Inferior parietal cortex (tissue), 1 donor: ENCODE results near the gene CLIP1.

Experiments
- DNase-seq: peaks from one replicate; pipeline ENCODE4 v3.0.0-alpha.2; 2016; ENCODE audit errors: extremely low spot score

Gene CLIP1

GRCh38 chr12:122356192-122356635, 66.3 kb downstream of the CLIP1 start:
- DNase-seq: peak; percentile 86

DNA sequence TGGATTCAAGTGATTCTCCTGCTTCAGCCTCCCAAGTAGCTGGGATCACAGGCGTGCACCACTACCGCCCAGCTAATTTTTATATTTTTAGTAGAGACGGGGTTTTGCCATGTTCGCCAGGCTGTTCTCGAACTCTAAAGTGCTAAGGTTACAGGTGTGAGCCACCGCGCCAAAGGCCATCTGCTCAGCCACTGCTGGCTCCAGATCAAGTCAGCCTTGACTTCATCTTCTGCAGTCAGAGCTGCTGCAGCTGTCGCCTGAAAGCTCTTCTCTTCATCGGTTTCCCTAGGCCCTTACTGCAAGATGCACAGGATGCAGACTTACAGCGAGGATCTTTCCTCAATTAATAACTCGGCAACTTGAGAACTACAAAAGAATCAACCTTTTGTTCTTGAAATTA, 66.8 kb downstream of the CLIP1 start:
- no peak for DNase-seq

DNA sequence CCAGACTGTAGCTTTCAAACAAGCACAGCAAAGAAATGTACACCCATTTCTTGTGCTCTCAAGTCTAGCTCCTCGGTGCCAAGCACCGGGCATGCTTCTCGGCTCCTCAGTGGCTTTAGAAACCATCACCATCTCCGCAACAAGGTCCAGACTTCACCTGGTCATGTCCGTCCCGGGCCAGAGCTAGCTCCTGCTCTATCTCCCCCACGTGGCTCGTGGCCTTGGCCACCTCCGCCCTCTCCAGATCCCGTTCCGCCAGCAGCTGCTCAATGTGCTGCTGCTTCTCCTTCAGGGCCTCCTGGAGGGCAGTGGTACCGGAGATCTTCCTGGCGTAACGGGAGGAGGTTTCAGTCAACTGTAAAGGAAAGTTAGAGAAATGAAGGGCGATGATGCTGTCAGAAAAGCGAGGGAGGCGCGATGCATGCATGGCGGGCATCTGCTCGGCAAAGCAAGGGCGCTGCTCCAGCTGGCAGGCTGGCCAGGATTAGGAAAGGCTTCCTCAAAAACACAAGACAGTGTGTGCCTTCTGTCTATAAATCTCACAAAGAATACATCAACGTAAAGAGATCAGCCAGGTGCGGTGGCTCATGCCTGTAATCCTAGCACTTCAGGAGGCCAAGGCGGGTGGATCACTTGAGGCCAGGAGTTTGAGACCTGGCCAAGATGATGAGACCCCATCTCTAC, 67.4 kb downstream of the CLIP1 start:
- DNase-seq: no peak

GRCh38 chr12:122352394-122352793, 70.1 kb downstream of the CLIP1 start:
- no peak for DNase-seq

DNA sequence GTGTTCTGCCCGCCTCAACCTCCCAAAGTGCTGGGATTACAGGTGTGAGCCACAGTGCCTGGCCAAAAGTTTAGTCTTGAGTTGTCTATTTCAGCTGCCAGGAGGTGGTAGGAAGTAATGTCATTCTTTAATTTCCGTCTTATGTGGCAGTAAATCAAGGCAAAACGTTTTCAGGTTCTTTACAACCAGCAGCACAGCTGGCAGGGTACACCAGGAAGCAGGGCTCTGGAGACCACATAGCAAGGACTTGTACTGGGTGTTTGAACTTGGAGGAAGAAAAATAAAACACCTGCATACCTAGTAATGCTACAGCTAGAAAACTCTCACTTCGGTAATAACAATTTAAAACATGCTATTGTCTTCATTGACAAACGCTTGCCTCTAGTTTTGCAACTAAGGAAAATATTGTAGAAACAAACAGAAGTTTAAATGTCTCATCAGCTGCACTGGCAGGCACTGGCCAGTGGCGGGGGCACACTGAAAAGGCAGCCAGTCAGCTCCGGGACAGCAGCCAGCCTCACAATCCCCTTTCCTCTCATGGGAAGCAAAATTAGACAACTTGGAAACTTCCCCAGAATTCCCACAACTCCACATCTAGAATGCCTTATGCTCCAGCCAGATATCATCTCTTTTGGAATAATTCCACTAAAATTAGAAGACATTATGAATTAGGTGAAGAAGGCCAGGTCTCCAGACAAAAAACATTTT, 72.2 kb downstream of the CLIP1 start:
- no peak for DNase-seq

DNA sequence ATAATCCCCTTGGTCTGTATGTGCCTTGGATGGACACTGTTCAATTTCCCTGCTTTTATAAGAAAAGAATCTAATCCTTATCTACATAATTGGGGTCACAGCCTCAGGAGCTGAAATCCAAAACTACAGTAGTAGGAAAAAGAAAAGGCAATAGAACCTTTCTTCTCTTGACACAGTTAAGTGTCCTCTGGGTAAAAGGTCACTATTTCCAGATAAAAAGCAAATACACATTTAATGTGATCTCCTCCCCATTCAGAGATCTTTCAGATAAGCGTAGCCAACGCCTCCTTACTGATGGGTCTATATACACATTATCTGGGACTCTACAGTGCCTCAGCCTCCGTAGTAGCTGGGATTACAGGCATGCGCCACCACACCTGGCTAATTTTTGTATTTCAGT, 73.4 kb downstream of the CLIP1 start:
- DNase-seq: no peak

DNA sequence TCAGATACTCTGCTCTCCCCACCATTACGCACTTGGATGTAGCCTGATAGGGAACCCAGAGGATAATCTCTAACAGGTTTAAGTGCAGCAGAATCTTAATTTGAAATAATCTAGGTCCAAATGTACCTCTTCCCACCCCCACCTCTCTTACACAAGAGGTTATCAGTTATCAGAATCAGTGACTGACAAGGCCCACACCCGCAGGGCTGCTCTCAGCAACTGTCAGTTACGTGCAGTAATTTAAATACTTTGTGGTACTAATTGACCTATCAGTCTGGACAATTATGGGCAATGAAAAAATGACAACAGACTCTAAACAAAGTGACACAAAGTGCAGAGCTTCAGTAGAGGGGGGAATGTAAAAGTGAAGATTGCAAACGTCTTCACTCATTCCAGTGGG, 74.0 kb downstream of the CLIP1 start:
- no peak for DNase-seq

GRCh38 chr12:122346054-122346453, 76.4 kb downstream of the CLIP1 start:
- DNase-seq: no peak

- DNase-seq: no peak
These were observed 77.4 kb downstream of the CLIP1 start for GRCh38 chr12:122345042-122345441.

DNA sequence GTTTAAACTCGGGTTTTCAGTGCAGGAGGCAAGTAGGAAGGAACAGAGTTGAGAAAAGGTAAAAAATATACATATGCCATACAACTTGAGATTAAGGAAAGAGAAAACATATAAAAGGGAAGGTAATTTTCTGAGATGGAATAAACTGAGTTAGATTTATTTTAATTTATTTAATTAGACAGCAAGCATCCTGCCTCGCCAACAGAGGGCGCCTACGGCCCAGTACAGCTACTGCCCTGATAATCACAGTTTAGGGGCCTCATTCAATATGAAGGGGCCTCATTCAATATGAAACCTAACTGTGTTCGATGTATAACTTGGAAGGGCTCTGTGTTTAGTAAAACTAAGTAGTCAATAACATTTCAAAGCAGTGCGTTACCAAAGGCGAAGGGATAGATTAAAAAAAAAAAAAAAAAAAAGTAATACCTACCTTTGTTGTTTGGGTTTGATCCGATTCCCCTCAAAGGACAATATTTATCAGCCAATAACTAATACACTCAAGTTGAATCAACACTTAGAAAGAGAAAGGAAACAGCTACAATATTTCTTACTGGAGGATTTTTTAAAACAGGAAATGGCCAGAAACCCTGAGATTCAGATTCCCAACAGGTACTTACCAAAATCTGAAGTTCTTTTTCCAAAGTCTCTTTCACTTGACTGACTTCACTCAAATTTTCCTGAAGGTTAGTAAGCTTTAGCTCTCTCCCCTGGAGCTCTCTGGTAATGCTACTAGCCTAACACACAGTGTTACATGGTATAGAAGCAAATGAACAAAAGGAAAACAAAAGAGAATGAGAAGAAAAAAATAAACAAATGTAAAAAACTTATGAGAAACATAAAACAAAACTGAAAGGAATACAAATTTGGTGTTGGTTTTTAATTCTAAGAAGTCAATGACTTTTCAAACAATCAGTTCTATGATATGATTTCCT, 86.2 kb downstream of the CLIP1 start:
- DNase-seq: no peak

DNA sequence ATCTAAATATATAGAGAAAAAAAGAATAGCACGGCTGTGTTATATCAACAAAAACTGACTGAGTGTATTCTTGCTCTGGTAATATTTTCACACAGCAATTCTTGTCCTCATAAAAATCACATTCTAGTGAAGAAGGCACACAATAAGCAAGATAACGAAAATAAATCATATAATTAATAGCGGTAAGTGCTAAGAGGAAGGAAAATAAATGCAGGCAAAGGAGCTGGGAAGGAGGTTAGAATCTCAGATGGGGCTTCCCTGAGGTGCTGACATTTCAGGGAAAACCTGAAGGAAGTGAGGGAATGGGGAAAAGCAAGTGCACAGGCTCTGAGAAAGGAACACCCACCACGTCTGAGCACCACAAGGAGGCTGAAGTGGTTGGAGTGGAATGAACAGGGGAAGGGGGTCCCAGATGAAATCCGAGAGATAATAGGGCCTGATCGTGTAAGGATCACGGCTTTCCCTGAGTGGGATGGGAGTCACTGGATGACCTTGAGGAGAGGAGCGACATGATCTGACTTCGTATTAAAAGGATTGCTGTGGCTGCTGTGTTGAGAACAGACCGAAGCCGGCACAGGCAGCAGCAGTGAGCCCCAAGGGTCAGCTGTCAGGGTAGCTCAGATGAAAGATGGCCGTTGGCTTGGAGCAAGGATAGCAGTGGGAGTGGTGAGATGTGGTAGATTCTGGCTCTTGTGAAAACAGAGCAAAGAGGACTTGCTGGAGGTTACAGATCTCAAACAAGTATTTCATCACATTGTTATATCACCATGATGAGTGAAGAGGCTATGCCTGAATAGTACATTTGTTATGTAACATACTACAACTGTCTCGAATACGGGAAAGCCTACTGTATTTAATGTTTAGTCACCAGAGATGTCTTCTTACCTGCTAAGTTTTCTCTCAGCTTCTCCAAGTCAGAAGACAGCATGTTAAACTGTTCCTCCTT, 89.1 kb downstream of the CLIP1 start:
- no peak for DNase-seq

- DNase-seq: no peak
These were observed 94.7 kb downstream of the CLIP1 start for GRCh38 chr12:122327494-122328385.

DNA sequence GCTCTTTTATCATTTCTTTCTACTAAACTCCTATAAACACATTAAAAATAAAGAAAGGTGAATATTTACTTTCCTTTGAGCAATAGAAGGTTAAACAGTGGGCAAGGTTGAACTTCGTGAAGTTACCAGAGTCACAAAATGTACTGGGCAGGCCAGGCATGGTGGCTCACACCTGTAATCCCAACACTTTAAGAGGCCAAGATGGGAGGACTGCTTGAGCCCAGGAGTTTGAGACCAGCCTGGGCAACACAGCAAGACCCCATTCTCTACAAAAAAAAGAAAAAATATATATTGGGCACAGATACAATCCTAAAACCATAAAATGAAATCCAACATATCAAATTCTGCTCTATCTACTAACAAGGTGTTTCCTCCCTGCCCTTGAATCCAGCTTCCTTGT, 95.5 kb downstream of the CLIP1 start:
- DNase-seq: no peak

DNA sequence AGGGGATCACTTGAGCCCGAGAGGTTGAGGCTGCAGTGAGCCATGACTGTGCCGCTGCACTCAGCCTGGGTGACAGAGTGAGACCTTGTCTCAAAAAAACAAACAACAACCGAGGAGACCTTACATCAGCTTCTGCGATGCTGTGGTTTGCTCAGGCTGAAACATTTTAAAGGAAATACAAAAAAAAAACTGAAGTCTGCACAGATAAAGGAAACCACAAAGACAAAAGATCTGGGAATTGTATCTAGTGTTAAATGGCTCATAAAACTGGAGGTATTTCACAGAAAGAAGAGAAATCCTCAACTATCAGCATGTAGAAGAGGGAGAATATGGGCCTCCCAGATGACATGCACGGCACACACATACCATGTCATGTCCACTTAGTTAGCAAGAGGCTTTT, 95.9 kb downstream of the CLIP1 start:
- no peak for DNase-seq

GRCh38 chr12:122323311-122324019, 99.0 kb downstream of the CLIP1 start:
- no peak for DNase-seq

DNA sequence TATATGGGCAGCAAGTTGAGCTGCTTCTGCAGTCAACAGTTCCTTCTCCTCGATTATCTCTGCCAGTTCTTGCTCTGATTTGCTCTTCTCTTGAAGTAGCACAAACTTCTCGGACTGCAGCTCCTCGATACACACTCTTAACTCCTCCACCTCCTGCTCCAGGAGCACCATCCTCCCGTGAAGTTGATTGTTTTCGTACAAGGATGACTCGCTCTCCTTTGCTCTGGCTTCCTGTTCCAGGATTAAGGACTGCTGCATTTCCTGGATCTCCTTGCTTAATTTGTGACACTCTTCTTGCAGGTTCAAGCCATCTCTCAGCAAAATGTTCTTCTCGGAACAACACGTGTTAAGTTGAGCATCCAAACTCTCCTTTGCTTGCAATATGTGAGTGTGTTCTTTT, 100.0 kb downstream of the CLIP1 start:
- no peak for DNase-seq

- DNase-seq: no peak
These were observed 103.6 kb downstream of the CLIP1 start for GRCh38 chr12:122318607-122319605.

DNA sequence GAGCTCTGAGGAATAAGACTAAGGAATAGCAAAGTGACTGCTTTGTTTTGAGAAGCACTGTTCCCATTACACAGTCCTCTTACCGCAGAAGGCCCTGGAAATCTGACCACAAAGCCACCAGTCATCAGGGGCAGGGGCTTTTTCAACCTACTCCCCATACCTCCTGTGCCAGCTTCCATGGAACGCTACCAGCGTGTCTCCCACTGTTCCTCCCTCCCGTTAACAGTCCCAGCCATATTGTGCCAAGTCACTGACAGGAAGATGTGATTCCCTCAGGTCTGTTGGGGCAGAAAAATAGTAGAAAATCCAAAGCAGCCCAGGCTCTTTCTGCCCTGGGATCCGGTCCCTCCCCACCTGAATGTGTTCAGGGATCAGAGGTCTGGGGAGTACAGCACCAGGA, 109.5 kb downstream of the CLIP1 start:
- no peak for DNase-seq
